ENCODE results near the gene SPDYE3.
"Not testable (repeated sequence)": the region's sequence is repeated elsewhere in the genome, so short reads cannot be mapped to it uniquely, and the experiment has no call there.

SPDYE3 gene

GRCh38 chr7:100292162-100292561 is 15.3 kb upstream of the SPDYE3 start:
- DNase-seq = not testable (repeated sequence)

DNA sequence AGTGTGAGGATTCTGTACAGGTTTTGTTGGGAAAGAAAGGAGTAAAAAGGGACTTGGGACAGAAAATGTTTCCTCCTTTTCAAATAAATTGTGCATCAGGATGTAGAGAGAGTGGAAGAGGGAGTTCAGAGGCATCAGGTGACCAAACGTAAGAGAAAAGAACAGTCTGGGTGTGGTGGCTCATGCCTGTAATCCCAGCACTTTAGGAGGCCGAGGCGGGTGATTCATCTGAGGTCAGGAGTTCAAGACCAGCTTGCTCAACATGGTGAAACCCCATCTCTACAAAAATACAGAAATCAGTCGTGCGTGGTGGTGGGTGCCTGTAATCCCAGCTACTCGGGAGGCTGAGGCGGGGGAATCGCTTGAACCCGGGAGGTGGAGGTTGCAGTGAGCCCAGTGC is 12.2 kb upstream of the SPDYE3 start:
- DNase-seq = not testable (repeated sequence)

DNA sequence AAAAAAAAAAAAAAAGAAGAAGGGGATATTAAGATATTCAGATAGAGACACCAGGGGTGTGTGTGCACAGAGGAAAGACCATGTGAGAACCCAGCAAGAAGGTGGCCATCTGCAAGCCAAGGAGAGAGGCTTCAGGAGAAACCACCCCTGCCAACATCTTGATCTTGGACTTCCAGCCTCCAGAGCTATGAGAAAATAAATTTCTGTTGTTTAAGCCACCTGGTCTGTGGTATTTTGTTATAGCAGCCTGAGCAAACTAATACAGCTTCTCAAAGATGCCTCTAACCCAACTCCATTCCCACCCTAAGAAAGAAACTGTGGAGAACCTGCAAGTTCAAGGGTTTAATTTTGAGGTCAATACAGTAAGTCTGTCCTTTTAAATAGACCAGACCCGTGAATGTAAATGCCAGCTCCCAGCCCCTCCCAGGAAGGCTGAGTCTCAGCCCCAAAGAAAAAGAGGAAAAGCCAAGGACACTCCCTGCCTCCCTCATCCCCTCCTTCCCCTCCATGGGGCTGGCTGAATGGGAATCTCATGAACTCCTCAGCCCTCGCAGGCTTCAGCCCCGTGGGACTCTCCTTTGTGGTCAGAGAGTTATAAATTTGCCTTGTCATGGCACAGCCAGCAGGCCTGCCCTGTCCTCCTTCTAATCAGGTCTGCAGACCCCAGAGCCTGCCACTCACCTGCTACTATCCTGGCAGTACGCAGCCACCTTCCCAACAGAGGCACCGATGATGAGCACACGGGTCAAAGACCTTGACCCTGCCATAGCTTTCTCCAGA is 9.5 kb upstream of the SPDYE3 start:
- not testable (repeated sequence) for DNase-seq

DNA sequence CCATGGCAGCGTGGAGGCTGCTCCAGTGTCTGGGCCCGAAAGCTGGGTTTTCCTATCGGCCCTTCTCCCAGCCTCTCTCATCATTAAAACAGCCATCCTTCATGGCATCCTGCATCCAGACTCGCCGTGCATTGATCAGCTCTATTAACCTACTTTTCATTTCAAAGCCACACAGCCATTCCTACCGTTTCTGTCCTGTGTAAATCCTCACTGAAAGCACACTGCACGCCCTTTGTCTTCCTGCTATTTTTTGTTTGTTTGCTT is 8.9 kb upstream of the SPDYE3 start:
- not testable (repeated sequence) for DNase-seq

GRCh38 chr7:100304526-100304925 is 3.0 kb upstream of the SPDYE3 start:
- DNase-seq = not testable (repeated sequence)

GRCh38 chr7:100318329-100318728 is 10.8 kb downstream of the SPDYE3 start:
- not testable (repeated sequence) for DNase-seq

DNA sequence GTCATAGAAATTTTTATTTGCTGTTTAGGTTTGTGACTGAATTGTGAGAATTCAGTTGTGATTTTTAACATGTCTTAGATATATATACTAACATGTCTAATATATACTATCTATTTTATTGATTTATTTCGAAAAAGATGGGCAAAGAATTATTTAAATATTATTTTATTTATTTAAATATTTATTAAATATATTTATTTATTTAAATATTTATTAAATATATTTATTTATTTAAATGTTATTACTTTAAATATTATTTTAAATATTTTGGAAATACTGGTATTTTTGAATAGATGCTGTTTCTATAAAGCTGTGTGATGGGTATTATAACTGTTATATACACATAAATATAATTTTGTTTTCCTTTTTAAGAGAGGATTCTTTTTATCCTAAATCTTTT is 14.1 kb downstream of the SPDYE3 start:
- DNase-seq = not testable (repeated sequence)

DNA sequence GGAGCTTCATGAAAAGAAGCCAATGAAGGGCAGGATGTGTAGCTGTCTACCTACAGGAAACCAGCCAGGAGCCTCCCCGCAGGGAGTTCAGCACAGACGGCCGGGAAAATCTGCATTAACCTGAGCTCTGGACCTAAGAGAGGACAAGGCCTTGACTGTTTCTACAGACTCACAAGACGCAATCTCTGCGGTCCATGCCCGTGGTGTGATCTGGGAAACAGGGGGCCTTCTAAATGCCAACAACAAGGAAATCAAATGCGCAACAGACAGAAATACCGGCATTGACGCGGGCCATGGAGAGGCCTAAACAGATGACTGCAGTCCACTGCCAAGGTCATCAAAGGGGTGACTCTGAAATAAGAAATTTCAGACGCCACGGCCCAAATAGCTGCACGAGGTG is 16.7 kb downstream of the SPDYE3 start:
- not testable (repeated sequence) for DNase-seq

GRCh38 chr7:100325671-100326070 is 18.2 kb downstream of the SPDYE3 start:
- not testable (repeated sequence) for DNase-seq

GRCh38 chr7:100326914-100327313 is 19.4 kb downstream of the SPDYE3 start:
- not testable (repeated sequence) for DNase-seq

DNA sequence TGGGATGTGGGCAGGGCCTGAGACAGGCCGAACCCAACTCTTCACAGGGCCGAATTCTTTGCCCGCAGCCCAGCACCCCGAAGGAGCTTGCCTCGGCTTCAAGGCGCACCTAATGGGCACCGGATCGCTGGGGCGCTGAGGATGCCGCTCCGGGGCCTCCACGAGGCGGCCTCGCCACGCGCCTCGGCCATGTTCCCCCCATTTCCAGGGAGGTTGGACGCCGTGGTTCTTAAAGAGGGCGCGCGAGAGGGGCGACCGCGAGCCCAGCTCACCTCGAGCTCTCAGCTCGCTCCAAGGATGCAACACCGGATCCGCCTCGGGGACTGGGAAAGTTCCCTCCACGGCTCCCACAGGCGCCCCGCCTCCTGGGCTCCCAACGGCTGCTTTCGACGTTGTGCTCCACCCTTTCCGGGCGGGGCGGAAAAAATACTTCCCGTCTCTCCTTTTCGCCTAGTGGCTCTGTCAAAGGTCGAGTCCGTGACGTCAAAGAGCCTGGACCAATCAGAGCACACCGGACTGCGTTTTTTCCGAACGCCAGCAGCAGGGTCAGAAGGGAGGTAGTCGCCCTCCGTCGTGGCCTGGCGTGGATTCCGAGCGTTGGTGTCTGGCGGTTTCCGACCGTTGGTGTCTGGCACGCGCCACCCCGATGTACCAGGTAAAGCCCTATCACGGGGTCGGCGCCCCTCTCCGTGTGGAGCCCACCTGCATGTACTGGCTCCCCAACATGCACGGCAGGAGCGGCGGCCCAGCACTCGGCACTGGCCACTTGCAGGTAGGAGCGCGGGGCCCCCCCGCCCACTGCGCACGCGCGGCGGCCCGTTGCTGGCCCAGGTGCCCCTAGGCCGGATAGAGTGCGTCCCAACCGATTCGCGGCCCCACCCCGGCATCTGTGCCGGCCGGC is 28.3 kb downstream of the SPDYE3 start:
- peak; percentile 77 to 85 for DNase-seq

DNA sequence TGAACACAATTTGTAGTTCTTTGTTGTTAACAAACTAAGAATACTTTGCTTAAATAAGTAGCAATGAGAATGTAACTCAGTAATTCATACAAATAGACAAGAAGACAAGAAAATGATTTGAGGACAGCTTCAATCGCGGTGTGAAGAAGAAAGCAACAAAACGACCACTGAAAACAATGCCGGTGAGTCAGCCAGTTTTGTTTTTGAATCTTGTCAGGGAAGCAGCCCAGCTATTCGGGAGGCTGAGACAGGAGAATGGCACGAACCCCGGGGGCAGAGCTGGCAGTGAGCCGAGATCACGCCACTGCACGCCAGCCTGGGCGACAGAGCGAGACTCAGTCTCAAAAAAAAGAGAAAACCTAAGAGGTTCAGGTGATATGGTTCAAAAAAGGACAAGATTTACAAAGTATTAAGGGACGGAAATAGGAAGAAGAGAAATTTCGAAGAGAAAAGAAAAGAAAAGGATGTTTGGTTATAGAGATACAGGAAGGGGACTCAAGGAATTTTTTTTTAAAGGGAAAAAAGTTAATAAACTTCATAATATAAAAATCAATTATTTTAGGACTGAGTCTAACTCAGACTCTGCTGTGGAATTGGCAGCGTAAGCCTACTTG is 30.7 kb downstream of the SPDYE3 start:
- not testable (repeated sequence) for DNase-seq

- DNase-seq = not testable (repeated sequence)
Measured at GRCh38 chr7:100341286-100341685, 33.8 kb downstream of the SPDYE3 start.

GRCh38 chr7:100342765-100343164 is 35.3 kb downstream of the SPDYE3 start:
- no peak for DNase-seq

DNA sequence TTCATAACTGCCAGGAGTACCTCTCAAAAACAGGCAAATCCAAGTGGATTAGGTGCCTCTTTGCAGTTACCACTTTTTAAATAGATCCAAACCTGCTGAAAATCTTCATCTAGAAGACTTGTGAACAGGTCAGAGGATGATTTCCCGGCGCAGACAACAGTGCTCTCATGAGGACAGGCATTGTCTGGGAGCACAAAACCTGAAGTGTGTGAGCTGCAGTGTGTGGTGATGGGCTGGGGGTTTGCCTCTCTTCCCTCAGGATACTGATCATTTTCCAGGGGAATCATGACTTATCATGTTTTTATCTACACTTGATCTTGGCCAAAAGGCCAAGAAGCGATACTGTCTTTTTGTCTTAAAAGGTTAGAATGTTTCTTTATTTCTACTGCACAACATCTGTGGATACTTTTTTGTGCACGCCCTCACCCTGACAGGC is 36.6 kb downstream of the SPDYE3 start:
- DNase-seq = not testable (repeated sequence)

DNA sequence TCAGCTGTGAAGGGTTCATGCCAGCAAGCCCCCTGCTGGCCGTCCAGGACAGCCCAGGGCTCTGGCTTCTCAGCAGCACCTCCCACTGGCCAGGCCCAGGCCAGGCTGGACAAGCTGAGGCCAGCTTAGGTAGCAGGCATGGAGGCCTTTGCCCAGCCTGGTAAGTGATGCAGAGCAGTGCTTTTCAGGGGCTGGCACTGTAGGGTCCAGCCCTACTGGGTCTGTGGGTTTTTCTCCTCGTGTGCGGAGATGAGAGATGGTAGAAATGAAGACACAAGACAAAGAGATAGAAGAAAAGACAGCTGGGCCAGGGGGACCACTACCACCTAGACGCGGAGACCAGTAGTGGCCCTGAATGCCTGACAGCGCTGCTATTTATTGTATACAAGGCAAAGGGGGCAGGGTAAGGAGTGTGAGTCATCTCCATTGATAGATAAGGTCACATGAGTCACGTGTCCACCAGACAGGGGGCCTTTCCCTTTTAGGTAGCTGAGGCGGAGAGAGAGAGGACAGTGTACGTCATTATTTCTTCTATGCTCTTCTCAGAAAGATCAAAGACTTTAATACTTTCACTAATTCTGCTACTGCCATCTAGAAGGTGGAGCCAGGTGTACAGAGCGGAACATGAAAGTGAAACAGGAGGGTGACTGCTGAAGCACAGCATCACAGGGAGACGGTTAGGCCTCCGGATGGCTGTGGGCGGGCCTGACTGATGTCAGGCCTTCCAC is 37.2 kb downstream of the SPDYE3 start:
- peak in 1 of 2 experiments; percentile 24 for DNase-seq

DNA sequence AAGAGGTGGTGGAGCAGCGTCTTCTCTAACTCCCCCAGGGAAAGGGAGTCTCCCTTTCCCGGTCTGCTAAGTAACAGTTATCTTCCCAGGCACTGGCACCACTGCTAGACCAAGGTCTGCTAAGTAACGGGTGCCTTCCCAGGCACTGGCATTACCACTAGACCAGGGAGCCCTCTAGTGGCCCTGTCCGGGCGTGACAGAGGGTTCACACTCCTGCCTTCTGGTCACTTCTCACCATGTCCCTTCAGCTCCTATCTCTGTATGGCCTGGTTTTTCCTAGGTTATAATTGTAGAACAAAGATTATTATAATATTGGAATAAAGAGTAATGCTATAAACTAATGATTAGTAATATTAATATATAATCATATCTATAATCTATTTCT is 37.8 kb downstream of the SPDYE3 start:
- peak; percentile 61 to 62 for DNase-seq

DNA sequence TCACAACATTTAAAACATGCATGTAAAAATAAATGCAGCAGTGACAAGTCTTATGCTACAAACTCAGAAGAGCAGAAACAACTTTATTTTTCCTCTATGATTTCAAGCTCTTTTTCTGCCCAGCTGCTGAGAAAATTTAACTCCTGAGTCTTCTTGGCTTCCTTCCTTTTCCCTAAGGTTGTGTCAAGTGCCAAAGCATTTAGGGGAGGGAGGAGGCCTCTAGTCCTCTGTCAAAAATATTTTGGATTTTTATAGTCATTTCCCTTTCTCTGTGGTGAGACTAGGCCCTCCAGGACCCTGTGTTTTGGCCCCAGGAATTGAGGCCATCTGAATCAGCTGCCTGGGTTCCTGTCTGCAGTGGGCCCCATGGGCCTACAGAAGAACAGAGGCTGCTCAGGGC is 39.4 kb downstream of the SPDYE3 start:
- DNase-seq = no peak

DNA sequence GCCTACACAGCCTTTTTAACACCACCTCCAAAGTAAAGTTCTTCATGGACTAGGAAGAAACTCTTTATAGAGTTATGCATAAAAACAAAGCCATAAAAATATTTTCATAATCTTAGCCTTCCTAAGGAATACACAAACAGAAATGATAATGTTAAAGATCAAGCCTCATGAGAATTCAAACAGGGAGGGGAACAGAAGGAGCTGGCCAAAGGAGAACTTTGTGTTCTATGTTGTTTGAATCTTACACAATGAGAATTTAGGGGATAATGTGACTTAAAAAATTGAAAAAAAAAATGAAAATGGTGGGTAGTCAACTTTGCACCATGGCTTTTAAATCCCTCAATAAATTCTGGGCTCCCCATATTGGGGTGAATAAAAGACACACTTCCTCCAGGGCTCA is 41.3 kb downstream of the SPDYE3 start:
- DNase-seq = no peak

DNA sequence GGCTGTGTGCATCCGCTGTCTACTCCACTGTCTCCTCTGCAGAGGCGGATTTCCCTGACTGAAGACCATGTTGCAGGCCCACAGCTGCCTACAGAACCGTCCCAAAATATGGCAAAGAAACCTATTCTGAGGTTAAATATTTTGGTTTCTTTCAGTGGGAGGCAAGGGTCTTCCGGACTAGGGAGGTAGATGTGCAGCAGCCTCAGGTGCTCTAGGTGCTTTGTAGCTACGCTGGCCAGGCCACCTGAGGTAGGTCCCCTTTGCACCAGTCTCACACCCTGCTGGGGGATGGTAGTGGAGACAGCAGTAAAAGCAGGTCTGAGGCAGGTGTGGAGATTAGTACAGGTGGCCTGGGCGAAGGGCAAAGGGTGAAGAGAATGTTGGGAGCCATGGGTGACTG is 42.3 kb downstream of the SPDYE3 start:
- no peak for DNase-seq

DNA sequence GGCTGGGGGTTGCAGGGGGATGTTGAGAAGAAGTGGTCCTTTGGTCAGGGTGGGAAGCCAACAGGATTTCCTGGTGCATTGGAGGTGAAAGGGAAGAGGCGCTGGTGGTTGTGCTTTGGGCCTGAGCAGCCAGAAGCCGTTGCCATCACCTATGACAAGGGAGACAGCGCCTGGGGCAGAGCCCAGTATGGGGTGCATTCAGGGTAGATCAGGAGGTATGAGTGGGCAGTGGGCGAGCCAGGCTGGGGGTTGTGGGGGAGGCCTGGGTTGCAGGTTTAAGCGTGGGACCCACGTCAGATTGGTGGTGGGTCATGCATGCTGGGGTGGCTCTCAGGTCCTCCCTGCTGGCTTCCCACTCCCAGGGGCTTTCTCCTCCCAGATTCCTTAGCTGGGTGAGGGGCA is 44.2 kb downstream of the SPDYE3 start:
- no peak for DNase-seq

GRCh38 chr7:100352230-100352781 is 44.8 kb downstream of the SPDYE3 start:
- not testable (repeated sequence) for DNase-seq
